Measurements from ENCODE around the gene CACNA2D3. TPM values are rescaled to one million over a fixed set of nuclear protein-coding genes. Genes with fewer than 3 reads are reported as not detected.

Gene CACNA2D3
- total RNA-seq, 1 donor from 2014 or later, result 2.5 TPM

DNA sequence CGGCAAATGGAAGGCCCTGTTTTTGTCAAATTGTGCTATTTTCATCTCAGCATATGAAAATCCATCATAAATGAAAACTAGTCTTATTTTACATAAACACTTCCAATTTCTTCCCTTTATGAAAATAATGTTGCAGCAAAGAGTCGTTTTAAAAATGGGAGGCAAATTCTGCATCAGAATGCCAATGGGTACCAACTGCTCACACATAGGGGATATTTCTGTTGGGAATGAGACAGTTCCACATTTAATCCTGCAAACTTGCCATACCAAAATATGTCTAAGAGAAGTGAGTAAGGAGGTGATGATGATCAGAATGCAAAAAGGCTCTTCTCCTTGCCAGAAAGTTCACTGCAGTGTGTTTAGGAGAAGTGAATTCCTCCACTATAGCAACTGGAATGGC, 391.7 kb downstream of the CACNA2D3 start:
- no peaks in the 10 kb centered on the region for H3K4me1 Mint-ChIP-seq (ENCODE audit: unreplicated experiment)
- no peak for DNase-seq (ENCODE audit: extremely low spot score, unreplicated experiment)
- no peak overlapping the region for H3K4me3 Mint-ChIP-seq
- H3K27me3 Mint-ChIP-seq, result peaks cover 25% of the 10 kb centered on the region
- no peaks in the 10 kb centered on the region for H3K9me3 Mint-ChIP-seq
- no peaks in the 10 kb centered on the region for H3K36me3 Mint-ChIP-seq
- H3K27ac Mint-ChIP-seq, result no peak overlapping the region
- TF ChIP-seq, protein P1, sequence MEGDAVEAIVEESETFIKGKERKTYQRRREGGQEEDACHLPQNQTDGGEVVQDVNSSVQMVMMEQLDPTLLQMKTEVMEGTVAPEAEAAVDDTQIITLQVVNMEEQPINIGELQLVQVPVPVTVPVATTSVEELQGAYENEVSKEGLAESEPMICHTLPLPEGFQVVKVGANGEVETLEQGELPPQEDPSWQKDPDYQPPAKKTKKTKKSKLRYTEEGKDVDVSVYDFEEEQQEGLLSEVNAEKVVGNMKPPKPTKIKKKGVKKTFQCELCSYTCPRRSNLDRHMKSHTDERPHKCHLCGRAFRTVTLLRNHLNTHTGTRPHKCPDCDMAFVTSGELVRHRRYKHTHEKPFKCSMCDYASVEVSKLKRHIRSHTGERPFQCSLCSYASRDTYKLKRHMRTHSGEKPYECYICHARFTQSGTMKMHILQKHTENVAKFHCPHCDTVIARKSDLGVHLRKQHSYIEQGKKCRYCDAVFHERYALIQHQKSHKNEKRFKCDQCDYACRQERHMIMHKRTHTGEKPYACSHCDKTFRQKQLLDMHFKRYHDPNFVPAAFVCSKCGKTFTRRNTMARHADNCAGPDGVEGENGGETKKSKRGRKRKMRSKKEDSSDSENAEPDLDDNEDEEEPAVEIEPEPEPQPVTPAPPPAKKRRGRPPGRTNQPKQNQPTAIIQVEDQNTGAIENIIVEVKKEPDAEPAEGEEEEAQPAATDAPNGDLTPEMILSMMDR (conservative IDR thresholded peaks at IDR 0.05), result no peak

DNA sequence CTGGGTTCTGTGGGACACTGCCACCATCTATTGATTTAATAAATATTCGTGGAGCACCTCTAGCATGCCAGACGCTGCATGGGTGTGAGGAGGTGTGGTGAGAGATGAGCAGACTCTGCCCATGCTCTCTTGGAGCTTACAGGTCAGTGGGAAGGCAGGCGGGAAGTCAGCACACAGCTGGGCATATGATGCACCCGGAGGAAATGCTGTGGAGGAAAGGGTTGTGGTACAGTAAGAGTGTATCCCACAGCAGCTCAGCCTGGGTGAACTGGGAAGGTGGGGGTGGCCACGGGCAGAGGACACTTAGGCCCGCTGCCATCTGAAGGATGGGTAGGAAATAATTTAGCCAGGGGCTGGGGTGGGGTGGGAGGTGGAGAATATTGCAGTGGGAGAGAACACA, 392.1 kb downstream of the CACNA2D3 start:
- TF ChIP-seq, protein P1 (conservative IDR thresholded peaks at IDR 0.05), result no peak
- H3K27ac Mint-ChIP-seq, result no peak overlapping the region
- H3K9me3 Mint-ChIP-seq, result no peaks in the 10 kb centered on the region
- H3K36me3 Mint-ChIP-seq, result no peaks in the 10 kb centered on the region
- no peak for DNase-seq (ENCODE audit: extremely low spot score, unreplicated experiment)
- H3K27me3 Mint-ChIP-seq, result peaks cover 25% of the 10 kb centered on the region
- no peaks in the 10 kb centered on the region for H3K4me1 Mint-ChIP-seq (ENCODE audit: unreplicated experiment)
- H3K4me3 Mint-ChIP-seq, result no peak overlapping the region

DNA sequence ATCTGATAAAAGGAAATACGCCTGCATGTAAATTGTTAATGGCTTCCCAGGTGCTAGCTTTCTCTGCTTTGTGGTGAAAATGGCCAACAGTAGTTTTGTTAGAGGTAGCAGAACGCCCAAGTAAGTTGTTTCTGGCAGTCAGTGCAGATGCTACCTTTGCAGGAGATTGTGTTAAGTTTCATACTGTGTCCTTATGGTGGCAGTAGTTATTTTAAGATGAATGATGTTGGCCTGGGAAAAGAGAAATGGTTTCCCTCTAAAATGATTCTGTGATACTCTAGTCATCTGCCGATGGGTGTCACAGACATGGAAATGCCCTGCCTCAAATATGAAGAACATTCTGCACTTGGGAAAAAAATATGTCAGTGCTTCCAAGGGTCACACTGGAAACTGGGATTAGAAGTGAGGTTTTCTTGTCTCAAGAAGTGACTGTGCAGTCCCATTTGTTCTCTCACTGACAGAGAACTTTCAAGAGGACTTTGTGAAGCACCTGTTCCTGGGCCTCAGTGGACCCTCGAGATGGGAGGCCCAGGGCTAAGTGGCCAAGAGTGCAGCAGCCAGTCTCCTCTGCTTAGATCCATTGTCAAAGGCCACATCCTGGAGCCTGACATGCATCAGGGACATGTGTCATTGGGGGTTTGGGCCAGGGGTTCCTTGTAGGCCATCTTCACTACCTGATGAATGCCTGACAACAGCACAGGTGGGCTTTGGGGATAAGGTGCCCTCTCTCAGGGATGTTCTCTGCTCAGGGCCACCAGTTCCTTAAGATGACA, 393.3 kb downstream of the CACNA2D3 start:
- TF ChIP-seq, protein P1 (conservative IDR thresholded peaks at IDR 0.05), result no peak
- H3K27ac Mint-ChIP-seq, result no peak overlapping the region
- H3K9me3 Mint-ChIP-seq, result no peaks in the 10 kb centered on the region
- H3K4me3 Mint-ChIP-seq, result no peak overlapping the region
- no peaks in the 10 kb centered on the region for H3K4me1 Mint-ChIP-seq (ENCODE audit: unreplicated experiment)
- H3K36me3 Mint-ChIP-seq, result no peaks in the 10 kb centered on the region
- peaks cover 21% of the 10 kb centered on the region for H3K27me3 Mint-ChIP-seq
- no peak for DNase-seq (ENCODE audit: extremely low spot score, unreplicated experiment)

DNA sequence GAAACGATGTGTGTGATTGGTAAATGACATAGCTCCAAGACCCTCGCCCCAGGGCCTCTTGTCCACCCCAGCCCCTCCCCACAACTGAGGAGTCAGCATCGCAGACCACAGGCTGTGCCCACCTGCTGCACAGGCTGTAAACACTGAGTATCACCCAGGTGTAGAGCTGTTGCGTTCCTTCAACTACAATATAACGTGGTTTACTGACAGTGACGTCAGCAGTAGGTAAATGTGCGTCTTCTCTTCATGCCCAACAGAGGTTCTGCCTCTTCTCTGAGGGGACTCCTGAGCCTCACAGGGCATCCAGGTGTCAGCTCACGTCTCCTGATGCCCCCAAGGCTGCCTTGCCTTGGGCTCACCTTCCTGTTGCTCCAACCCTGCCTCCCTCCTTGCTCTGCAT, 395.1 kb downstream of the CACNA2D3 start:
- Mint-ChIP-seq H3K27ac (no peak overlapping the region), H3K4me1 (ENCODE audit: unreplicated experiment) (no peaks in the 10 kb centered on the region), H3K36me3 (no peaks in the 10 kb centered on the region), H3K4me3 (no peak overlapping the region), H3K9me3 (no peaks in the 10 kb centered on the region), H3K27me3 (peaks cover 26% of the 10 kb centered on the region)
- TF ChIP-seq, protein P1 (conservative IDR thresholded peaks at IDR 0.05), result no peak
- DNase-seq (ENCODE audit: extremely low spot score, unreplicated experiment), result no peak

DNA sequence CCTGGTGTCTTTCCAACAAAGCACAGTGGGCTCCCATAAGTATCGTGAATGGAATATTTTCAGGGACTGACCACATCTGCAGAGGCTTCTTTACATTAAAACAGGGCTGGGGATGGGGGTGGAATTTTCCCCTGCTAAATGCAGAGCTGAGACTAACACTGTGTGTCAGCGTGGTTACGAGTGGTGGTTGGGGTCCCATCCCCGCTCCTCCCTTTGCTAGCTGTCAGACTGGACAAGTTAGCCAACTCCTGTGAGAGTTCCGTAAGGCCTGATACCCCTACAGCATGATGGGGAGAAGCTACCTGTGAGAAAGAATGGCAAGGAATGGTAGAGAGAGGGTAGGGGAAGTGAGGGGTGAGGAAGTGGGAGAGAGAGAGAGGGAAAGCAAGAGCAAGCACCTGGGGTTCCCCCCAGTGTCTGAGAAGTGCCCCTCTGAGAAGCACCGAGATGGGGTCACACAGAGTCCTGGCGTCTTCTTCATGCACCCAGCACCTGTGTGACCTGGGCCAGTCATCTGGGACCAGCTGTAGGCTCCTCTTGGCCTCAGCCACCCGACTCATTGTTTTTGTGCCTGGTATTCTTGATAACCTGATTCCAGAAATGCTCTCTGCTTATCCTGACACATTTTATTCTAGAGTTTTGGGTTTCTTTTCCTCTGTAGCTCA, 395.8 kb downstream of the CACNA2D3 start:
- no peak overlapping the region for H3K27ac Mint-ChIP-seq
- TF ChIP-seq, protein P1 (conservative IDR thresholded peaks at IDR 0.05), result no peak

More for the DNA sequence above, 395.8 kb downstream of the CACNA2D3 start:
- Mint-ChIP-seq H3K4me3 (no peak overlapping the region), H3K27me3 (peaks cover 27% of the 10 kb centered on the region), H3K9me3 (no peaks in the 10 kb centered on the region), H3K4me1 (ENCODE audit: unreplicated experiment) (no peaks in the 10 kb centered on the region), H3K36me3 (no peaks in the 10 kb centered on the region)
- no peak for DNase-seq (ENCODE audit: extremely low spot score, unreplicated experiment)
